Measurements from ENCODE around the gene MAPKAP1.
A peak's percentile ranks its signal among the peaks of the same experiment; 100 is the strongest.

MAPKAP1 gene

DNA sequence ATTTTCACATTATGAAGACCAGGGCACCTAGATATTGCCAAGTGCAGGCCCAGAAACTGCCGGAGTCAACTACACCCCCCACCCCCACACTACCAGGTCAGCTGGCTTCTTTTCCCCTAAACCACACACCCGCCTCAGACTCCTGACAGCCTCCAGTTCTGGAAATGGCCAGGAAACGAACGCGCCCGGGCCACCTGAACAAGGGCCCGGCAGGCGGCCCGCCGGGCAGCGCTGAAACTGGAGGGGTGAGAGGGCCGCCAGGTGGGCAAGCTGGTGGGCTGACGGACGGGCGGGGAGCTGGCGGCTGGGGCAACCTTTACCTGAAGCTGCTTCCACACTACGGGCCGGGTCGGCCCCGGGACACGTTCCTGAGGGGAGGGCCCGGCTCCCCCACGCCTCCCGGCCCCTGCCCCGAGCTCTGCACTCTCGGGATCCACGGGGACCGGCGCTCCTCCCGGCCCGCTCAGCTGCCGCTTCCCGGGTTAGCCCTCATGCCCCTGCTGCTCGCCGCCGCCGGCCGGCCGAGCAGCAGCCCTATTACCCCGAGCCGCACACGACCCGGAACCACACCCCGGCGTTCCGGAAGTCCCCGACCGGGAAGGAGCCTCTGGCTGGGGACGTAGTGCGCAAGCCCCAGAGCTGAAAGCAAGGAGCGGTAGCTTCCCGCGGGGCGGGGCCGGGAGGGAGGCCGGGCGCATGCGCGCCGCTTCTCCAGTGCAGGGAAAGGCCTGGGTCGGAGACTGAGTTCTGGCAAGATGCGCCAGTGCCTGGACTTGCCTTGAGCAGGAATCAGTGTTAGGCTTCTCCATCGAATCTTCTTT is at the start of gene MAPKAP1:
TSS of gene MAPKAP1 (minus strand) at position 558 of the 821 bp plus-strand sequence. CDS start 34,634 bp downstream, outside the sequence.
- DNase-seq, result peak; percentile 94 to 100 (median 99)
- intact Hi-C loops (cut with DNase I), result no loop called here

- DNase-seq, result no peak
- intact Hi-C loops (cut with DNase I), result no loop called here
Measured at GRCh38 chr9:125756518-125756917, 49.5 kb upstream of the MAPKAP1 start.

GRCh38 chr9:125755340-125755739 is 48.3 kb upstream of the MAPKAP1 start:
- intact Hi-C loops (cut with DNase I), result no loop called here
- DNase-seq, result no peak

GRCh38 chr9:125754096-125754495 is 47.1 kb upstream of the MAPKAP1 start:
- intact Hi-C loops (cut with DNase I), result no loop called here
- no peak for DNase-seq

GRCh38 chr9:125752070-125752628 is 45.1 kb upstream of the MAPKAP1 start:
- intact Hi-C loops (cut with DNase I), result no loop called here

DNA sequence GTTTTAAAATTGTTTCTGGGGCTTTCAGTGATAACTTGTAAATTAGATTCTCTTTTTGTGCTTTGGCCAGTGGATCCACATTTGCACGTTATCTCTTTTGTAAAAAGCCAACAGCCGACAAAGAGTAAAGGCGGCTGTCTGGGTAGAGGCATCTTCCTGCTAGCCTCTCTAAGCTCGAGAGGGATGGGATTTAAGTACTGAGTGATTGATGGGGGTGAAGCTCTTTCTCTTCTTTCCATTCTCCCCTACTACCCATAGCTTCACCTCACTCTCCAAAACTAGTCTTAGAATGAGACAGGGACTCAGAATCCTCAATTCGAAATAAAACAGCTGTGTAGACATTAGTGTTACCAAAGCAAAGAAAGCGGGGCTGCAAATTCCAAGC is 43.6 kb upstream of the MAPKAP1 start:
- DNase-seq, result no peak
- intact Hi-C loops (cut with DNase I), result no loop called here

More at GRCh38 chr9:125752070-125752628, 45.1 kb upstream of the MAPKAP1 start:
- no peak for DNase-seq

- DNase-seq, result no peak
Measured at GRCh38 chr9:125749951-125750626, 43.1 kb upstream of the MAPKAP1 start.

GRCh38 chr9:125749287-125749935 is 42.4 kb upstream of the MAPKAP1 start:
- intact Hi-C loops (cut with DNase I), result loop anchor here (10.0 kb wide), 1 partner anchor 155 kb away; no protein-coding TSS in a partner anchor
- DNase-seq, result no peak

More at GRCh38 chr9:125749951-125750626, 43.1 kb upstream of the MAPKAP1 start:
- intact Hi-C loops (cut with DNase I), result loop anchor here (10.0 kb wide), 1 partner anchor 155 kb away; no protein-coding TSS in a partner anchor

GRCh38 chr9:125748446-125749099 is 41.6 kb upstream of the MAPKAP1 start:
- DNase-seq, result peak in 26 of 42 donors; percentile 8 to 57 (median 28)
- intact Hi-C loops (cut with DNase I), result loop anchor here (10.0 kb wide), 1 partner anchor 156 kb away; no protein-coding TSS in a partner anchor

- intact Hi-C loops (cut with DNase I), result loop anchor here (10.0 kb wide), 1 partner anchor 157 kb away; no protein-coding TSS in a partner anchor
- peak in 35 of 42 donors; percentile 23 to 73 (median 44) for DNase-seq
Measured at GRCh38 chr9:125747765-125748445, 40.9 kb upstream of the MAPKAP1 start.

GRCh38 chr9:125747053-125747764 is 40.2 kb upstream of the MAPKAP1 start, which contains the start of gene PBX3:
Gene PBX3 (plus strand): TSS chr9:125747373.
- intact Hi-C loops (cut with DNase I), result loop anchor here (10.0 kb wide), 1 partner anchor 158 kb away; no protein-coding TSS in a partner anchor
- DNase-seq, result peak in 37 of 42 donors; percentile 20 to 81 (median 53)

GRCh38 chr9:125746774-125747052 is 39.7 kb upstream of the MAPKAP1 start:
- intact Hi-C loops (cut with DNase I), result loop anchor here (10.0 kb wide), 1 partner anchor 158 kb away; no protein-coding TSS in a partner anchor
- DNase-seq, result no peak

- peak; percentile 92 to 99 (median 98) for DNase-seq
- intact Hi-C loops (cut with DNase I), result loop anchor here (10.0 kb wide), 1 partner anchor 159 kb away; no protein-coding TSS in a partner anchor
Measured at GRCh38 chr9:125746017-125746773, 39.2 kb upstream of the MAPKAP1 start.

DNA sequence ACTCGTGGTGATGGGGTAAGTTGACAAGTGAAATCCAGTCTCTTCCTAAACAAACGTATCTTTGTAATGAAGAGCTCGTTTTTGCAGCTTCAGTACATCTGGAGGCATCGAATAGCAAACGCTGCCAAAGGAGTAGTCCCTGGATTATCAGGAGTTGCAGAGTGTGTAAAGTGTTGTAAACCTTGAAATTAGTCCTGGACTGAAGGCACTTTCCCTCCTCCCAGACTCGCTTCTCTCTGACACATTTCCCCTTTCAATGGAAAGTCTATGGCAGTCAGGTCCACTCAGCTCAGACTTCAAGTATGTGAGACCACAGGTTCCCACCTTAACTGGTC is 38.6 kb upstream of the MAPKAP1 start:
- DNase-seq, result peak in 1 of 42 donors; percentile 10
- intact Hi-C loops (cut with DNase I), result loop anchor here (10.0 kb wide), 1 partner anchor 159 kb away; no protein-coding TSS in a partner anchor

GRCh38 chr9:125745018-125745417 is 38.0 kb upstream of the MAPKAP1 start:
- intact Hi-C loops (cut with DNase I), result loop anchor here (10.0 kb wide), 1 partner anchor 160 kb away; no protein-coding TSS in a partner anchor
- DNase-seq, result no peak

DNA sequence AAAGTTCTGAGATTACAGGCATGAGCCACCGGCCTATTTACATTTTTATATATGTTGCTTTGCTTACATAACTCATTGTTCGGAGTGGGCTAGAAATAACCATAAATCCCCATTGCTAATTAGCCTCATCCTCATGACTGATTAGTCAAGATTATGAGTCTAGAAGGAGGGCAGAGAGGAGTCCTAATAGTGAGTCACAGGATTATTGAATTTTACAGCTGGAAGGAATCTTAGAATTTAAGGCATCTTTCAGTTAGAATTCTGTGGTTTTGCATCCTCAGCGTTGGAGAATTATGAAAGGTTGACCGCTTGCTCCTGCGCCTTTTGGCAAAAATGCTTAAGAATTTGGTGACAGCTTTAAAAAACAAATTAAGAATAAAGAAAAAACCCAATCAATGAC is 37.6 kb upstream of the MAPKAP1 start:
- DNase-seq, result no peak
- intact Hi-C loops (cut with DNase I), result loop anchor here (10.0 kb wide), 1 partner anchor 160 kb away; no protein-coding TSS in a partner anchor

All from head of caudate nucleus (tissue), 42 donors.